Prostate gland (tissue), 2 donors: Measurements from ENCODE around the gene ANTXR1.

Source experiments
- CTCF ChIP-seq, 4 experiments: fragments of 200-600 bp in 2 of 4; fragments of 450-650 bp in 2 of 4; sonication (generic) in 2 of 4; IDR thresholded peaks; 1 replicate in 3 of 4; 2 replicates in 1 of 4; pipeline ENCODE4 v1.5.1; 2016 to 2019; ENCODE audit warnings: antibody characterized with exemption in 4 of 4, mild to moderate bottlenecking in 2 of 4, moderate library complexity in 2 of 4
- POLR2A ChIP-seq: fragments of 450-650 bp; IDR thresholded peaks from one replicate; pipeline ENCODE4 v1.6.1; 2016; ENCODE audit warnings: antibody characterized with exemption, mild to moderate bottlenecking

- no peak for TF ChIP-seq CTCF (IDR thresholded peaks at IDR 0.05)
- TF ChIP-seq POLR2A, result no peak
These were observed 231.9 kb downstream of the ANTXR1 start for GRCh38 chr2:69244882-69245281.
